A549 (cell line): ENCODE data around the gene ACOT7. TPM values are rescaled to one million over a fixed set of nuclear protein-coding genes. Genes with fewer than 3 reads are reported as not detected.

ENCODE experiments used
- ATAC-seq, 2 experiments: fragments of 200-7000 bp in 1 of 2; fragments of >200 bp in 1 of 2; cut with Nextera tagmentation in 1 of 2; cut with Tn5 transposase in 1 of 2; 3 replicates each; pipeline versions ENCODE4 v1.8.0 to v1.9.1; 2018 to 2020; ENCODE audit warnings: mild to moderate bottlenecking in 1 of 2, moderate library complexity in 1 of 2
- CTCF ChIA-PET: fragments of 300-600 bp; sonication (Branson Sonifier 250); formaldehyde crosslinking; extraction: SDS; loops from one replicate; lab custom pipeline; 2021; ENCODE audit warnings: antibody characterized with exemption, inconsistent platforms; lab: Yijun Ruan, JAX
- POLR2A ChIA-PET: fragments of 350-600 bp; formaldehyde crosslinking; extraction: SDS; loops from one replicate; lab custom pipeline; 2021; ENCODE audit warnings: antibody characterized with exemption, inconsistent platforms; lab: Yijun Ruan, JAX
- DNase-seq, 2 experiments: peaks; one replicate each; pipeline versions ENCODE4 v3.0.0 to v3.0.0-alpha.2; 2011 to 2016; ENCODE audit warnings: low read depth in 1 of 2, low spot score in 1 of 2
- FAIRE-seq: peaks from 2 replicates; lab custom pipeline; 2011; peaks lifted over from hg19 to GRCh38; lab: Jason Lieb, UNC
- H3K27ac ChIP-seq, 2 experiments: fragments of >200 bp; sonication (Bioruptor Twin); formaldehyde crosslinking; 3 replicates each; pipeline ENCODE4 v1.5.1; 2016 to 2017
- H3K4me1 ChIP-seq: fragments of >200 bp; sonication (Bioruptor Twin); formaldehyde crosslinking; 3 replicates; pipeline ENCODE4 v1.6.1; 2016
- H3K4me2 ChIP-seq: fragments of >200 bp; sonication (Bioruptor Twin); formaldehyde crosslinking; 3 replicates; pipeline ENCODE4 v1.6.1; 2016
- H3K4me3 ChIP-seq: fragments of >200 bp; sonication (Bioruptor Twin); formaldehyde crosslinking; 3 replicates; pipeline ENCODE4 v1.5.1; 2016
- H3K9me3 ChIP-seq: fragments of >200 bp; sonication (Bioruptor Twin); formaldehyde crosslinking; 3 replicates; pipeline ENCODE4 v1.6.1; 2016
- CBX8 ChIP-seq: fragments of 200-600 bp; sonication (generic); IDR thresholded peaks from 2 replicates; pipeline ENCODE4 v1.6.1; 2016
- CEBPB ChIP-seq, 2 experiments: fragments of >200 bp in 1 of 2; sonication (Bioruptor Twin) in 1 of 2; formaldehyde crosslinking in 1 of 2; IDR thresholded peaks; 2 replicates each; pipeline ENCODE4 v1.6.1; 2012 to 2016
- CTCF ChIP-seq: fragments of >200 bp; sonication (Bioruptor Twin); formaldehyde crosslinking; IDR thresholded peaks from 3 replicates; pipeline ENCODE4 v1.5.1; 2016
- EHF ChIP-seq: fragments of 250-450 bp; sonication (Bioruptor Pico); IDR thresholded peaks from 2 replicates; pipeline ENCODE4 v1.5.0; 2020; ENCODE audit warnings: mild to moderate bottlenecking
- ELK1 ChIP-seq: fragments of 150-350 bp; IDR thresholded peaks from 2 replicates; pipeline ENCODE4 v1.6.1; 2014; ENCODE audit warnings: low read depth, mild to moderate bottlenecking, low read length
- GATA3 ChIP-seq: IDR thresholded peaks from 2 replicates; pipeline ENCODE4 v1.6.1; 2012; ENCODE audit warnings: borderline replicate concordance
- HES2 ChIP-seq: fragments of >200 bp; sonication (Bioruptor Twin); formaldehyde crosslinking; IDR thresholded peaks from 2 replicates; pipeline ENCODE4 v1.6.1; 2016
- KDM1A ChIP-seq: fragments of 200-600 bp; sonication (generic); IDR thresholded peaks from 2 replicates; pipeline ENCODE4 v1.6.1; 2016; ENCODE audit warnings: low read depth, mild to moderate bottlenecking
- MAFK ChIP-seq: fragments of 450-650 bp; IDR thresholded peaks from 2 replicates; pipeline ENCODE4 v1.6.1; 2014; ENCODE audit not compliant: partially characterized antibody
- MAZ ChIP-seq: fragments of 150-350 bp; IDR thresholded peaks from 2 replicates; pipeline ENCODE4 v1.6.1; 2014; ENCODE audit warnings: antibody characterized with exemption, low read depth, low read length, borderline replicate concordance
- NFE2L2 ChIP-seq: fragments of 150-350 bp; conservative IDR thresholded peaks from 2 replicates; pipeline ENCODE4 v1.6.1; 2014; ENCODE audit warnings: low read length
- NPAS2 ChIP-seq: fragments of 250-450 bp; sonication (Bioruptor Pico); IDR thresholded peaks from 2 replicates; pipeline ENCODE4 v1.8.0; 2022; ENCODE audit warnings: mild to moderate bottlenecking, moderate library complexity, borderline replicate concordance
- PBX3 ChIP-seq: IDR thresholded peaks from 2 replicates; pipeline ENCODE4 v1.6.1; 2012
- PHF8 ChIP-seq: fragments of 200-600 bp; sonication (generic); IDR thresholded peaks from 2 replicates; pipeline ENCODE4 v1.6.1; 2016; ENCODE audit warnings: low read depth, mild to moderate bottlenecking, antibody characterized with exemption, moderate library complexity, borderline replicate concordance
- POLR2A ChIP-seq: IDR thresholded peaks from 2 replicates; pipeline ENCODE4 v1.6.1; 2012; ENCODE audit warnings: mild to moderate bottlenecking, low read length
- POLR2AphosphoS2 ChIP-seq: conservative IDR thresholded peaks from 2 replicates; pipeline ENCODE4 v1.6.1; 2012; ENCODE audit warnings: low read length, improper control_type of control experiment, inconsistent platforms
- RAD21 ChIP-seq, 2 experiments: fragments of >200 bp in 1 of 2; sonication (Bioruptor Twin) in 1 of 2; formaldehyde crosslinking in 1 of 2; IDR thresholded peaks in 1 of 2; conservative IDR thresholded peaks in 1 of 2; 2 replicates in 1 of 2; 3 replicates in 1 of 2; pipeline ENCODE4 v1.6.1; 2012 to 2018; ENCODE audit warnings: inconsistent platforms in 1 of 2
- RARB ChIP-seq: fragments of 250-450 bp; sonication (Bioruptor Pico); IDR thresholded peaks from 2 replicates; pipeline ENCODE4 v1.8.0; 2021; ENCODE audit warnings: mild to moderate bottlenecking, moderate library complexity
- RCOR1 ChIP-seq: fragments of 150-350 bp; IDR thresholded peaks from 2 replicates; pipeline ENCODE4 v1.6.1; 2014; ENCODE audit warnings: antibody characterized with exemption, low read length, low read depth
- REST ChIP-seq: fragments of 200-600 bp; sonication (generic); IDR thresholded peaks from 2 replicates; pipeline ENCODE4 v1.6.1; 2016; ENCODE audit warnings: antibody characterized with exemption, mild to moderate bottlenecking, moderate library complexity
- RNF2 ChIP-seq: fragments of 200-600 bp; sonication (generic); IDR thresholded peaks from 2 replicates; pipeline ENCODE4 v1.6.1; 2016; ENCODE audit warnings: low read depth, mild to moderate bottlenecking, antibody characterized with exemption, moderate library complexity, borderline replicate concordance
- SMC3 ChIP-seq: fragments of >200 bp; sonication (Bioruptor Twin); formaldehyde crosslinking; IDR thresholded peaks from 3 replicates; pipeline ENCODE4 v1.6.1; 2018; ENCODE audit warnings: inconsistent platforms
- SREBF2 ChIP-seq: fragments of 450-650 bp; IDR thresholded peaks from 2 replicates; pipeline ENCODE4 v1.6.1; 2014; ENCODE audit warnings: mild to moderate bottlenecking, moderate library complexity
- ZC3H11A ChIP-seq: fragments of 450-650 bp; IDR thresholded peaks from 2 replicates; pipeline ENCODE4 v1.6.1; 2014; ENCODE audit warnings: antibody characterized with exemption, mild to moderate bottlenecking
- ZFP36 ChIP-seq: fragments of 450-650 bp; IDR thresholded peaks from 2 replicates; pipeline ENCODE4 v1.6.1; 2014; ENCODE audit warnings: borderline replicate concordance; ENCODE audit not compliant: partially characterized antibody
- WGBS: methylation state at CpG from one replicate; pipeline ENCODE4 v1.1.6; 2017; ENCODE audit errors: missing lambda C conversion rate; 5-methylcytosine and 5-hydroxymethylcytosine counted together
- polyA plus RNA-seq, 4 experiments: library from polyadenylated mRNA; depleted of rRNA in 3 of 4; stranded (reverse); fragments of >200 nt; fragmentation: RNase III in 1 of 4; extraction: RNeasy Plus Mini Kit Qiagen cat#74134 plus additional on column Dnase treatment in 1 of 4; gene quantifications; 2 replicates in 3 of 4; 3 replicates in 1 of 4; pipeline ENCODE4 v1.2.3, GENCODE V29; 2011 to 2017

The ACOT7 gene
- polyA plus RNA-seq, 2 of the 4 experiments (the other 2 are of a cell fraction): 48.0 to 49.6 TPM

GRCh38 chr1:6247651-6248050, 145.9 kb downstream of the ACOT7 start:
- peaks cover 6% of the 10 kb centered on the region; the same call in 2 of the 3 replicates for H3K4me1 ChIP-seq
- no peak overlapping the region for H3K4me3 ChIP-seq
- ChIA-PET CTCF (interaction anchor here (0.6 to 9.9 kb wide), 43 partner anchors 10 to 456 kb away, joined by 3 to 250 read pairs (median 7); partner anchors contain the start of genes ACOT7, GPR153, ICMT and RNF207), POLR2A (no interaction called here)
- no peak overlapping the region for H3K27ac ChIP-seq
- ATAC-seq: no peak
- no peak for DNase-seq
- no peak for FAIRE-seq
- 33% methylated on average over 1 of the region's 5 CpGs for WGBS
- TF ChIP-seq POLR2A: no peak
- TF ChIP-seq CBX8: no peak
- no peak for TF ChIP-seq EHF (CRISPR knock-in tag)
- no peak for TF ChIP-seq ZFP36
- TF ChIP-seq SREBF2: no peak
- no peak for TF ChIP-seq MAZ
- TF ChIP-seq ZC3H11A: no peak
- no peak for TF ChIP-seq HES2
- TF ChIP-seq NPAS2 (CRISPR knock-in tag): no peak
- TF ChIP-seq PHF8: no peak
- TF ChIP-seq MAFK: no peak
- no peak for TF ChIP-seq RNF2
- TF ChIP-seq RARB (CRISPR knock-in tag): no peak
- TF ChIP-seq GATA3: no peak
- no peak for TF ChIP-seq CEBPB (IDR thresholded peaks at IDR 0.05)
- TF ChIP-seq PBX3: no peak
- no peak for TF ChIP-seq RAD21 (conservative IDR thresholded peaks at IDR 0.05 in 1 of 2, IDR thresholded peaks at IDR 0.05 in 1 of 2)
- TF ChIP-seq ELK1: no peak
- no peak for TF ChIP-seq NFE2L2
- TF ChIP-seq RCOR1: no peak
- TF ChIP-seq, all 56 proteins: peak for 0
- Histone ChIP-seq H3K9me3 (no peaks in the 10 kb centered on the region), H3K4me2 (no peak overlapping the region)

- DNase-seq: peak; percentile 76 to 86
- H3K4me2 ChIP-seq: peak overlapping the region; percentile 90
- 2% methylated on average over 16 of the region's 30 CpGs for WGBS
- peak; percentile 36 to 76; a peak in 5 of 6 replicates for ATAC-seq
- ChIA-PET CTCF (interaction anchor here (0.5 to 9.9 kb wide), 74 partner anchors 9 to 1502 kb away, joined by 3 to 250 read pairs (median 5); partner anchors contain the start of genes ACOT7, GPR153, ICMT and RNF207), POLR2A (interaction anchor here (1.4 kb wide), 1 partner anchor 147 kb away, joined by 4 read pairs; the partner anchor contains the start of gene ACOT7)
- no peak for FAIRE-seq
- peak; percentile 87 for TF ChIP-seq SMC3
- no peak for TF ChIP-seq REST
- TF ChIP-seq RAD21 (conservative IDR thresholded peaks at IDR 0.05 in 1 of 2, IDR thresholded peaks at IDR 0.05 in 1 of 2): peak; percentile 88 to 92
- no peak for TF ChIP-seq POLR2AphosphoS2
- TF ChIP-seq KDM1A: no peak
- peak; percentile 75 for TF ChIP-seq CTCF
- peaks cover 6% of the 10 kb centered on the region; the same call in 2 of the 3 replicates for H3K4me1 ChIP-seq
- no peak overlapping the region for H3K27ac ChIP-seq
- no peaks in the 10 kb centered on the region for H3K9me3 ChIP-seq
- H3K4me3 ChIP-seq: peak overlapping the region; percentile 40; the same call in 2 of the 3 replicates
Observed at GRCh38 chr1:6246497-6247467, 146.8 kb downstream of the ACOT7 start.
